Stimulated activated CD8-positive, alpha-beta memory T cell treated with anti-CD3 and anti-CD28 coated beads, Interleukin-7, amount 100 ng/mL, for 1 hour (primary cell): Measurements from ENCODE around the gene COMT.

Experiments used
- DNase-seq, 2 donors: peaks; one replicate each; pipeline ENCODE4 v3.0.0-alpha.2; 2020; ENCODE audit warnings: low read depth in 2 of 2

COMT gene

DNA sequence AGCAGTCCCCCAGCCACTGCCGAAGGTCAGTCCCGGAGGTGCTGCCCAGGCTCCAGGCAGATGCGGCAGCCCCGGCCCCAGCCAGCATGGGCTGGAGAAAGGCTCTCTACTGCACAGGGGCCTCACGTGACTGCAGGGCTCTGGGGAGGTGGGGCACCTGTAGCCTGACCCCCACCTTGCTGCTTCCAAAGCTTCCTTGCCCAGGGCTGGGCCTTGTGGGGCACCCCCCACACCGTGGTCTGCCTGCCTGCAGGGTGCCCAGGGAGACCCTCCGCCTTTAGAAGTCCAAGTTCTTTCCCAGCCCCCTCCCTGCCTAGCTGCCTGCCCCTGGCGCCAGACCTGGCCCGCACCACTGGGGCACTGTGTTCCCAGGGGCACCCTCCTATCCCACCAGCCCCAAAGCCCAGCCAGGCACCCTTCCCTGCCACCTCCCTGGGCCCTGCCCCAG is 28.5 kb downstream of the COMT start:
- no peak for DNase-seq

DNA sequence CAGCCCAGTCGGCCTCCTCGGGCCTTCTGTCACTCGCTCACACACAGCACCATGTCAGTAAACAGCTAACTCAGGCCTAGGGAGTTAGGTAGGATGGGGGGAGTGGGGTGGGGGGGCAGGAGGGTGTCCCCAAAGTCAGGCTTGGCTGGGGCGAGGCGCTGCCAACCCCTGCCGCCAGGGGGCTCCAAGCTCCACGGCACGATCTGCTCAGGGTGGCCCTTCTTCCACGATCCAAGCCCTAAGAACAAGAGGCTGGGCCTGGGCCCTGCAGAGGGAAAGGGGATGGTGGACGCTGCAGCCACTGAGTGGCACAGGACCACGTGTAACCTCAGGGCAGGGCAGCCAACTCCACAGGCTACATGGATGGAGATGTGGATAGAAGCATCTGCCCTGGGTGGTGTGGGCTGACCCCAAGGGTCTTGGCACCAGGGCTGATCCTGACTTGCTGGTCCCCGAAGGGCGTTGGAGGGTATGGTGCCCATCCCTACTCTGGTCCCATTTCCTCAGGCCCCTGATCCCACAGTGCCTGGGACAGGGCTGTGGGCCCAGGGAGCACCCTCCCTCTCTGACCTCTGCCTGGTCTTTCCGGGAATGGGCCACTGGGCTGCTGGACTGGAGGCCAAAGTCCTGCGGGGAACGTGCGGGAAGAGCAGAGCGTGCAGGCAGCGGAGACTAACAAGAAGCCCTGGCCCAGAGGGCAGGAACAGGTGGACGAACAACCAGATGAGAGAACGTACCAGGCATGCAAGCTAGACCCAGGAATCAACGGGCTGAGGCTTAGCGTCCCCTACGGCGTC is 29.1 kb downstream of the COMT start:
- DNase-seq: peak; percentile 58 to 68

DNA sequence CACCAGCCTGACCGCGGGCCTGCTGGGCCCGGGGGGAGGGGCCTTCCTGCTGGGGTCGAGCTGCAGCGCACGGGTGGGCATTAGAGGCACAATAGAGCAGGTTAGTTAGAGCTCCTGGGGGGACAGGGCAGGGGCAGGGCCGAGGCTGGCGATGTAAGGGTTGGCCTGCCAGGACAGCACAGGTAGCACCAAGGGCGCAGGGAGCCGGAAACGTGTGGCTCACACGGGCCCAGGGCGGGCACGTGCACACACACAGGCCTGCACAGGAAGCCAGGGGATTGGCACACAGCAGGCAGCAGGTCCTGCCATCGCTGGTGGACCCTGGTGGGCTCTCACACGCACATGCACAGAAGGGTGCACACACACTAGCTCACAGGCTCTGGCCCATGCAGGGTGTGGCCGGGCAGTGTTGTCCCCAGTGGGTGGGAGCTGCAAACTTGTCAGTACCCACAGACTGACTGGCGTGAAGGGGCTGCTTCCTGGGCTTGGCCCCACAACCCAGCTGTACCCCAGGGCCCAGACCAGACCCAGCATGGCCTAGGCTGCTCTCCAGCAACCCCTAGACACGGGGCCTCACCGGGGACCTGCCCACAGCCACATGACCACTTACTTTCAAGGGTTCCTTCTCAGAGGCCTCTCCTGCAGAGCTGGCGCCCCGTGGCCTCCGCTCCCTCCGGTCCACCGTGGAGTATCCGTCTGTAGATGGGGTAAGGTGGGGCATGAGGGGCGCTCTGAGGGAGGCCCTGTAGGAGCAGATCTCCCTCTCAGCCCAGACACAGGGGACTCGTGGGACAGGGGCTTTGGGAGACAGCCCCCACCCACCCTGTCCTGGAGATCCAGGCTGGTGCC is 29.9 kb downstream of the COMT start:
- no peak for DNase-seq

DNA sequence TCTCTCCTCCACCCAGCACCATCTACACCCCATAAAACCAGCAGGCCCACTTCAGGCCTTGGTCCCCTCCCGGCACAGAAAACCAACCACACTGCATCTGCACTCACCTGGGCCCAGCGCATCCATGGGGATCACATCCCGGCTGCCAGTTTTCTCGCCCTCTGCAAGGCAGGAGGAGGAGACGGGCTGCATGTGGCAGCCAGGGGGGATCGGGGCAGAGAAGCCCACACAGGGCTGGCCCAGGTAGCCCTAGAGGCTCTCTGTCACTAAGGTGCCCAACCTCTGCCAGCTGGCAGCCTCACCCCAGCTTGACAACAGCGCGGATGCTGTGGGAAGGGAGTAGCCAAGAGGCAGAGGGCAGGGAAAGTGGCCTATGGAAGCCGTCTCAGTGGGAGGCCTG is 30.7 kb downstream of the COMT start:
- DNase-seq: no peak

DNA sequence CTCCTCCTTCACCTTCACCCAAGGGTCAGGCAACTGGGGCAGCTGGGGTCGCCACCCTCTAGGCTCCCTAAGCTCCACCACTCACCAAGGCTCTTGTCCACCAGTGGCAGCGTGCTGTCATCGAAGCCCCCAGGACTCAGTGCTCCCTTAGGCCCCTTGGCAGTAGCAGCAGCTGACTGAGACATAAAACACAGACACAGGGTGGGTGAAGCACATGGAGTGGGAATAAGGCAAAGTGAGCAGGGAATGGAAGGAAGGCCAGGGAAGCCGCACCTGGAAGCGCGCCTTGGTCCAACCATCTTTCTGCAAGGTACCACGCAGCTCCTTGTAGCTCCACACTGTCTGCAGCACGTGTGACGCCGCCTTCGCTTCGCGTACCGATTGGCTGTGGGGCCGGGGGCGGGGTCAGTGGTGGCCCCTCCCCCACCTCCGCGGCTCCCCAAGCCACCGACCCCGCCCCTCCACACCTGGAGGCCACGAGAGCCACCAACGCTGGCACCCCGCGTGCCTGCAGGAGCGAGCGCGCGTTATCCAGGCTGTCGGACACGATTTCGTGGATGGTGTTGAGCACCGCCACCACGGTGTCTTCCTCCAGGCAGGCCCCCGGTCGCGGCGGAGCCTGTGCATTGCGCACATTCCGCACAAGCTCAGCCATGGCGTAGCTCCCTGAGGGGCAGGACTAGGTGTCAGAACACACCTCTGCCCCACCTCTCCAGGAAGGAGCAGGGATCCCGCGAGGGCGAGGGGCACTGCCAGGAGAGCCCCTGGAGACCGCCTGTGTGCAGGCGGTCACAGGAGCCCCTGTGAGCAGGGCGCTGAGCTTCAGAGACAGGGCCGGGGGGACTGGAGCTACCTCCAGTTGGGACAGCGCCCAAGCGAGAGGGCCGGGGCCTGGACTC is 31.3 kb downstream of the COMT start:
- no peak for DNase-seq

DNA sequence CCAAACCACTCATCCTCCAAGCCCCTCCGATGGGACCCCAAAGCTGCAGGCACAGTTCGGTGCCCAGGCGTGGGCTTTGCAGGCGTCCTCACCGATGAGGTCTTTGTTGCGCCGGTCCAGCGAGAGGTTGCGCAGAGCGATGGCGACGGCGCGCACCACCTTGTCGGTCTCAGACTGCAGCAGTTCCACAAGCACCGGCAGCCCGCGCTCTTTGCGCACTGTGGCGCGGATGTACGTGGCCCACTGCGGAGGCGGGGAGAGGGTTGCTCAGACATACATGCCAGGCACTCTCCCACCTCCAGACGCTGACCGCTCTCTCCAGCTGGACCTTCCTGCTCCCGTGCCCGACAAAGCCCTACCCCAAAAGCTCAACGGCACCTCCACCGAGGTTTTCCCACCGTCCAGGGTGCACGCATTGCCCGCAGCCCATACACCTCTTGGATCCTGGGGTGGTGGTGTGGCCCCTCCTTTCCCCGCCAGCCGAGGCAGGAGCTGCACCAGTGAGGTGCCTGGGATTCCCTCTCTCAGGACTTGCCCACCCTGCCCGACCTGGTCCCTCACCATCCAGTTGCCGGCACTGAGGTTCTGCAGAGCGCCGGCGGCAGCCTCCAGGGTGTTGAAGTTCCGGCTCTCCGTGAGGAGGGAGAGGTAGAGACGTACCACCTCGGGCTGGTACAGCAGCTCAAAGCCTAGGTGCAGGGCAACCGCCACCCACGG is 32.1 kb downstream of the COMT start:
- no peak for DNase-seq

DNA sequence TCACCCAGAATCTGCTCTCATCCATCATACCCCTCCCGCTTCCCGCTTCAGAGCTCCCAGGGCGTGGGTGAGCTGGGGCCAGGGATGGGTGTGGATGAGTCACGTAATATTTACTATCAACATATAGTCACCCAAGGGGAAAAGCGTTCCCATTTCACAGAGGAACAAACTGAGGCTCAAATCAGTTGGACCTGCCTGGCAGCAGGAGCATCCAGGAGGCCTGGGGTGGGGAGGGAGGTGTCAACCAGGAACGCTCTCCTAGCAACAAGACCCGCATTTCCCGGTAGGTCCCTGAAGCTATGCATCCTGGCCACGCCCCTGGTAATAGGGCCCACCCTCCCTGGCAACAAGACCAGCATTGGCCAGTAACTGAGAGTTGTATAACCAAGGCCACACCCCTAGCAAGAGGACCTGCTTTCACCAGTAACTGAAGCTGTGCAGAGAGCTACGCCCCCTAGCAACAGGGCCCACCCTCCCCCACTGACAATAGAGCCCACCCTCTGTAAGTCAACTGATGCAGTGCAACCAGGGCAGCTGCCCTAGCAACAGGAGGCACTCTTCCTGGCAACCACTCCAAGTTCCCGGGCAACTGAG is 32.8 kb downstream of the COMT start:
- DNase-seq: no peak

DNA sequence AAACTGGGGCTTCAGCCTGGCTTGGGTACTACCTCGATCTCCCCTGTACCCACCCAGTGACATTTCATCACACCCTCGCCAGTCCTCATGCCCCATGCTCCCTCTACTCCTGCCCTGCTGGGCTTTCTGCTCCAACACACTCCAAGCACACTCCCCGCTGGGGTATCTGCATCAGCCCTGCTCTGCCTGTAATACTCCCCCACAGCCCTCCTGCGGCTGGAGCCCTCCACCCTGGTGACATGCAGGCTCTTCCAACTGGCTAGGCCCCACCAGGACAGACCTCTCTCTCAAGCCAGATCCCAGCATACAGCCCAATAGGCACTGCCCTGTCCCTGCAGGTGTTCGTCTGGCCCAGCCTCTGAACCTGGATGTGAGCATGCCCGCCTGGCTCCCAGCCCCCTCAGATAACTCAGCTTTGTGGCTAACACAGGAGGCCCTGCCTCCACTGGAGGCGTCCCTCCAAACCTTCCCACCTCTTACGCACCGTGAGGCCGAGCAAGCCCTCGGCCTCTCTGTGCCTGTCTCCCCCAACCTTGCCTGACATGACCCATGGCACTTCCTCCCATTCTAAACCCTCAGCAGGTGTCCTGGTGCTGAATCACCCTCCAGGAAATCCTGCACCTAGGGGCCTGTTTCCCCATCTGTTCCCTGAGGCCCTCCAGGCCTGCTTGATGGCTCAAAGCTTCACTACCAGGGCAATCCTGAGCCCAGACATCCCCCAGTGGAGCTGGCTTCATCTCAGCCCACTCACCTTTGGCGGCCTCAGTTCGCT is 33.5 kb downstream of the COMT start:
- no peak for DNase-seq

DNA sequence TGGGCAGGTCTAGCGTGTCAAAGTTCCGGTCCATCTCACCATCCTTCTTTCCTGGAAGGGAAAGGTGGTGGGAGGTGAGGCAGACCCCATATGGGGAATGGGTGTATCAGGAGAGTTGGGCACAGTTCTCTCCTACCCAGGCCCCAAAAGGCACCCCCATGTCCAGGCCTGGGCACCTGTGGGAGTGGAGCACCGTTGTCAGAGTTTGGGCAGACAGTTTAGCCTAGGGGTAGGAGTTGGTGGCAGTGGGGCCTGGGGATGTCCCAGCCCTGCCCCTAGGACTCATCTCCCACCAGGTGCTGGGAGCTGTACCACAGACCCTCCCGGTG is 34.1 kb downstream of the COMT start:
- DNase-seq: no peak

DNA sequence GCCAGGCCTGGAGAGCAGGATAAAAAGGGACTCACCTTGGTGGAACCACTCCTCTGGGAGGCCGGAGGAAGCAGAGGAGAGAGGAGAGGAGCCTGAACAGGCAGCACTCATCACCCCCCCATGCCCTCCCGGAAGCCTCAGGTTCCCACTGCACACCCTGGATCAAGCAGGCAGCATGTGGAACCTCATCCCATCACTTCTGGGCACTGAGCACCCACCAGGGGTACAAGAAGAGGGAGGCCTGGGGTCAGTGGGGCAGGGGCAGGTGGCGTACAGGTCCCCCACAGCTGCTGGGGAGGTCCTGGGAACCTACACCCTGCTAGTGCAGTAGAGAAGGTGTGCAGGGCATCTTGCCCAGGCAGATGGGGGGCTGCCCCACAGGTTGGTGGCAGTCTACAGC is 35.1 kb downstream of the COMT start:
- DNase-seq: no peak

DNA sequence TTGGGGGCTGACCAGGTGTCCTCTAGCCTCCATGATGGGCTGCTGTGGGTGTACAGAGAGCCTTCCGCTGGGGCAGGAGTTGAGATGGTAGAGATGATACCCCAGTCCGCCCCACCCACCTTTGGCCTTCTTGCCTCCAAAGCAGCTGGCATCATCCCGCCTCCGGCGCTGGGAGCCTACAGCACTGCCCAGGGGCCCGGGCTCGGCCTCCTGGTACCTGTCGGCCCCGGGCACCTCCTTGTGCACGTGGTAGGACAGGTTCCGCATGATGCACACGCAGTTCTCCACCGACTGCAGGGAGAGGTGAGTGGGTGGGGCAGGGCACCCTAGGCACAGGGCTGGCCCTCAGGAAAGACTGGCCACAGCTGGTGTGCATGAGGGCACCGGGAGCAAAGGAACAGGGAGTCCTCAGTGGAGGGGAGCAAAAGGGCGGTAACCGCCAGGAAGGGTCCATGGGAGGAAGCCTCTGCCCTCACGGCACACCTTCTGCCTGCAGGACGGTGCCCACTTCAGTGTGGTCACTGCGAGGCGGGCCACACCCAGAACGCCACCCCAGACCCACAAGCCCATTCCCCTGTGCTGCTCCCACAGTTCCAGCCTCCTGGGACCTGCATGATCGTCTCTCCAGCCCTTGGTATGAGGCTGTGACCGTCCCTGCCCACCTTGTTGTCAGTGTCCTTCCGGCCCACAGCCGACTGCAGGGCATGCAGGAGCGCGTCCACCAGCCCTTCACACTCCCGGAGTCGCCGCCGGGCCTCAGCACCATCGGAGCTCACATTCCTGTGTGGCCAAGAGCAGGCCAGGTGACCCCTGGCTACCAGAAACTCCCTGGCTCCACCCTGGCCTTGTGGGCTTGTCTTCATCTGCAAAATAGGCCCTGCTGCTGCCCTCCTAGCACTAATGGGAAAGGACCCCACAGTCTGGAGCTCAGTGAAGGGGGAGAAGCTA is 36.0 kb downstream of the COMT start:
- no peak for DNase-seq

DNA sequence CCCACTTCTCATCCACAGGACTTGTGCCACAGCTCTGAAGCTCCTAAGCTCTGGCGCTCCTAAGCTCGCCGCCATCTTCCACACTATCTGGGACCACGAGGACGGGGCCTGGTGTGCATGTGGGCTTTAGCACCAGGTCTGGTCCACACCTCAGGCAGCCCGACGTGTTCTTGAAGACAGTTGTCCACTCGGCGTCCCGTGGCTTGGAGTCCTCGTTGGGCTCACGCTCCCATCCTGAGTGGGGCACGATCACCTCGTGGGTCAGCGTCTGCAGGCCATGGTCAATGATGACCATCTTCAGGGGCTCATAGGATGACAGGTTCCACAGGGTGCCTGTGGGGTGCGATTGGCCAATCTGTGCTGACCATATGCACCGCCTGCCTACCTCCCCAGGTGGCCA is 37.2 kb downstream of the COMT start:
- DNase-seq: no peak

DNA sequence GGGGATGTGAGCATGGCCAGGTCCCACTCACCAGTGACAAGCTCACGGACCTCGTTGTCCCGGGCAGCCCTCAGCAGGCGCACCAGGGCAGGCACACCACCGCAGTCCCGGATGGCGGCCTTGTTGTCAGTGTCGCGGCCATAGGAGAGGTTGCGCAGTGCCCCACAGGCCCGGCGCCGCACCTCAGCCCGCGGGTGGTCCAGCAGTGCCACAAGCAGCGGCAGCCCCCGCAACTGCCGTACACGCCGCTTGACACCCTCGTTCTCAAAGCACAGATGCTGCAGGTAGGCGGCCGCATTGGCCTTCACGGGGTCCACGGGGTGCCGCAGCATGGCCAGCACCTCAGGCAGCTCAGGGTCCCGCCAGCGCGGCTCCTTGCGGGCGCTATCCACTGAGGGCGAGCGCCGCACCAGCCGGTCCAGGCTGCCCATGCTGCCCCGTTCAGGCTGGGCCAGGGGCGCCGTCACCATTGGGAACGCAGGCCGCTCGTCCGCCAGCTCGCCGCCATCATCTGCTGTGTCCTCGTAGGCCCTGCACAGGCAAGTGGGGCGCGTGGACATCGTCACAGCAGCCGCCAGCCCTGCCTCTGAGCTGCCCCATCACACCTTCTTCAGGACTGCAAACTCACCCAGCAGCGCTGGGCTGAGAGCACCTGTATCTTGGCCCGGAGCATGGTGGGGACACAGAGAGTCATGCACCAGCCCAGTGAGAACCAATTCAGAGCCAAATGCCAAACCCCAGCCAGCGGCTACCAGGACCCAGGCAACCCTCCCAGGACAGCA is 38.3 kb downstream of the COMT start:
- no peak for DNase-seq

DNA sequence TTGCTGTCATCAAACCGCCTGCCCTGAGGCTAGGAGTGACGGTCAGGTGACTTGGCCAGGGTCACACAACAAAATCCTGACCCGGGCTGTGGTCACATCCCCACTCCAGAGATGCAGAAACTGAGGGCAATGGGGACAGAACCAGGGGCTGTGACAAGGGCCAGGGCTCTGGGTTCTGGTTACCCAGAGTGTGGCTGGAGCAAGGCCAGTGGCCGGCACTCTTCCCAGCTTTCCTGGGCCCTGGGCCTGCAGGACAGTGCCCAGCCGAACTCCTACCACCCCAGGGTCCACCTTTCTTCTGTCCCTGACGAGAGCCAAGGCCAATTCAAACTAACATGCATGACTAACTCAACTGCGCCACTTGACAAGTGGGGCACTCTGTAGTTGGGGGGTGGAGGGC is 39.2 kb downstream of the COMT start:
- DNase-seq: no peak

DNA sequence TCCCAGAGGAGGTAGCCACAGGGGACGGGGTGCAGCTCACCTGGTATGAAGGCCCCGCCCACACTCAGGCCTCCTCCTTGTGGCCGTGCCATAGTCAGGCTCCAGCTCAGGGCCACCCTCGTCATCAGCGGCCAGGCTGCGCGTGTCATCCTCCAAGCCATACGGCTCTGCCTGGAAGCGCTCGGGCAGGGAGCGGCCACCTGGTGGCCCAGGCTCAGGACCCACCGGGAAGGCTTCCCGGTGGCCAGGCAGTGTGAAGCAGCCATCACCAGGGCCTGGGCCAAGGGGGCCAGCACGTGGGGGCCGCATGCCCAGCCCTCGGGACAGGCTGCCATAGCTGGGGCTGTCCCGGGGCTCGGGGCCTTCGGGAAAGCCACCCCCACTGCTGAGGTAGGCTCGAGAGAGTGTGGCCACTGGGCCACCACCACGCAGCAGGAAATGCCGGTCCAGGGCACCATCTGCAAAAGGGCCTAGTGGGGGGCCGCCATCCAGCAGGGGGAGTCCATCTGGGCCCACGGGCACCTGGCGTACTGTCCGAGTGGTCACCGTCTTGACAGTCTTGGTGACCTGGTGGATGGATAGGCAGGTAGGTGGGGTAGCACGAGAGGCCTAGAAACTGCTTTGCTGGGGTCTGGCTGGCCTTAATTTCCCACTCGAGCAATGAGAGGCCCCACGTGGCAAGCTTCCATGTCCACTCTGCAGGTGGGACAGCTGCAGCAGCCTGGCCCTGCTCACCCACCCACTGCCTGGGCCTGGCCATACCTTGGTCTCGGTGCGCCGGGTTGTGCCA is 39.8 kb downstream of the COMT start:
- no peak for DNase-seq

DNA sequence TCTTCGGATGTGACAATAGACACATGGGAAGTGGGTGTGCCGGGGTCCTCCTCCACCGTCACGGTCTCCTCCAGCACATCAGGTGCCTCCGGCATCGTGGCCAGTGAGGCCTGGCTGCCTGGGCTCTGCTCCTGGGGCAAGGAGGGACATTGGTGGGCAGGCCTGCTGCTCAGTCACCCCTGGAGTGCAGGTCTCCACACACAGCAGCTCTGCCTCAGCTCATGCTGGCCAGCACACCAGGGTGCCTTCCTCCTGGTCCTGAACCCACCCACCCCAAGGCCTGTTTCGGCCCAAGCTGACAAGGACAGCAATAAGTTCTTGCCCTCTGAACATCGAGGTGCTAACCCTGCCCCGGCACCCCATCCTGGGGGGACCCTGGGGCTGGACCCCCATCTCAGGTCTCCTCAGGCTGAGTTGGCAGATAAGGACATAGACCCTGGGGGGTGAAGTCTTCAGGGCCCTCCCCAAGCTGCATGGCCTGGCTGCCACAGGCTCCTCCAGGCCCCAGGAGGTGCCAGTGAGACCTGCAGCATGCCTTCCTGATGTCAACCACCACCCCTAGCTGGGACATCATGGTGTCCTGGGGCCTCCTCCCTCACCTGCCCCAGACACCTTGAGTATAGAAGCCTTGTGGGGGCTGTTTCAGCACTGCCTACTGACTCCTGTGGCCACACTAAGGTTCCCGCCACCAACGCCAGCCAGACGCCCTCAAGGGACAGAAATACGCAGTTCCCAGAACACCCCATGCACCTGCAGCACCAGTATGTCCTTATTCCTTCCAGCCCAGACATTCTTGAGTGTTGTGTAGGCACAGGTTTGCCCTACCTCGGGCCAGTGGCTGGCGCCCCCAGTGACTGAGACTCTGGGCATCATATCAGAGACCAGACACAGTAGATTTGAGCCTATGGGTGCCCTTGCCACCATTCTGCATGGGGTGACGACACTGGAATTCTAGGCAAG is 40.7 kb downstream of the COMT start:
- DNase-seq: no peak
